HG02642 (cell line): ENCODE data around the gene LMF1.
"Not testable (repeated sequence)": the region's sequence is repeated elsewhere in the genome, so short reads cannot be mapped to it uniquely, and the experiment has no call there.

Source experiments
- ATAC-seq: cut with Tn5 transposase; IDR thresholded peaks from one replicate; pipeline ENCODE4 v1.9.1; 2021; ENCODE audit warnings: mild to moderate bottlenecking; ENCODE audit not compliant: unreplicated experiment, poor library complexity

LMF1 gene

GRCh38 chr16:840561-841454 is 130.0 kb downstream of the LMF1 start:
- ATAC-seq, result no peak

- no peak for ATAC-seq
Measured at GRCh38 chr16:839643-840408, 131.0 kb downstream of the LMF1 start.

DNA sequence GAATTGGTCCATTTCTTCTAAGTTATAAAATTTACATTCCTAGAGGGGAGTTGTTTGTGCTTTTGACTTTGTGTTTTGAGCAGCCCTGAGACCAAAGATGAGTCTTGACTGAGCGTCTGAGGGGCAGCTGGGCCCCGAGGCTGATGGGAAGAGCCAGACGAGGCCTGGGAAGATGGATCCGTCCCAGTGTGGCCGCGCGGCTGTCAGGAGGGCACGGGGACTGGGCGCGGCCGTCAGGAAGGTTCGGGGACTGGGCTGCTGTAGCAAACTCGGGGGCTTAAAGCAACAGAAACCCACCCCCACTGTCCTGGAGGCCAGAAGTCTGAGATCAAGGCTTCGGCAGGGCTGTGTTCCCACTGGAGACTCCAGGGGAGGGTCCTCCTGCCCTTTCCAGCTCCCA is 132.0 kb downstream of the LMF1 start:
- ATAC-seq, result no peak

DNA sequence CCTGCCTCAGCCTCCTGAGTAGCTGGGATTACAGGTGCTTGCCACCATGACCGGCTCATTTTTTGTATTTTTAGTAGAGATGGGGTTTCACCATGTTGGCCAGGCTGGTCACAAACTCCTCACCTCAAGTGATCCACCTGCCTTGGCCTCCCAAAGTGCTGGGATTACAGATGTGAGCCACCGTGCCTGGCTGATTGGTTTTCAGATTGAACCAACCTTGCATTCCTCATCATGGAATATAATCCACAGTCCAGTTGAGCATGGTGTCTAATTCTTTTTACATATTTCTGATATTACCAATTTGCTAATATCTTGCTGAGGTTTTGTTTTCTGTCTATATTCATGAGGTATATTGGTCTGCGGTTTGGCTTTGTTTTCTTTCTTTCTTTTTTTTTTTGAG is 134.0 kb downstream of the LMF1 start:
- ATAC-seq, result not testable (repeated sequence)

DNA sequence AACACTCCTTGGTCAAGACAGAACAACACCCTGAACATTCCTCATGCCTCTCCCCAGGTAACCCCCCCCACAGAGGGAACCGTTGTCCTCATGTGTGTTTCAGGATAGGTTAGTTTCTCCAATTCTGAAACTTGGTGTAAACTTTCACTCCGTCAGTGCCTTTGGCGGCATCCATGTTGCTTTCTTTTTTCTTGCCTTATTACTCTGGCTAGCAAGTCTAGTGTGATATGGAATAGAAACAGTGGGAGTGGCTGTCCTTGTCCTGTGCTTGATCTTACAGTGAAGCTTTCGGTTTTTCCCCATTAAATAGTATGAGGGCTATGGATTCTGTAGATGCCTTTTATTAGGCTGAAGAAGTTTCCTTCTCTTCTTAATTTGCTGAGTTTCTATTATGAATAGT is 134.6 kb downstream of the LMF1 start:
- ATAC-seq, result no peak

DNA sequence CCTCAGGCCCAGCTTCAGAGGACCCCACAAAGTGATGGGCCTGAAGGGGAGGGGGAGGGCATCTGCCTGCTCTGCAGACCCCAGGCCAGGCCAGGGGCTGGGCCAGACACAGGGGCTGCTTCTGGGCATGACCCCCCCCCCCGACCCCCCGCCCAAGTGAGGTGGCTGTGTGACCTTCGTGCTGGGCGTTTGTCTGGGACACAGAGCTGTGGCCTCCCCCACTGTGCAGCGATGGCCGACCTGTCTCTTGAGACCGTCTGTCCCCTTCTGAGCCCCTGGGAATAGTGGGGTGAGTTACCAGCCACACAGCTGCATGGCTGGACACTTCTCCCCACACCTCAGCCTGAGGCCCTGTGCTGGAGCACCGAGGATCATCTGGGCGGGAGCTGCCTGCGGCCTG is 135.4 kb downstream of the LMF1 start:
- no peak for ATAC-seq

- ATAC-seq, result no peak
Measured at GRCh38 chr16:833411-833810, 137.4 kb downstream of the LMF1 start.

GRCh38 chr16:832652-833336 is 138.0 kb downstream of the LMF1 start:
- no peak for ATAC-seq

DNA sequence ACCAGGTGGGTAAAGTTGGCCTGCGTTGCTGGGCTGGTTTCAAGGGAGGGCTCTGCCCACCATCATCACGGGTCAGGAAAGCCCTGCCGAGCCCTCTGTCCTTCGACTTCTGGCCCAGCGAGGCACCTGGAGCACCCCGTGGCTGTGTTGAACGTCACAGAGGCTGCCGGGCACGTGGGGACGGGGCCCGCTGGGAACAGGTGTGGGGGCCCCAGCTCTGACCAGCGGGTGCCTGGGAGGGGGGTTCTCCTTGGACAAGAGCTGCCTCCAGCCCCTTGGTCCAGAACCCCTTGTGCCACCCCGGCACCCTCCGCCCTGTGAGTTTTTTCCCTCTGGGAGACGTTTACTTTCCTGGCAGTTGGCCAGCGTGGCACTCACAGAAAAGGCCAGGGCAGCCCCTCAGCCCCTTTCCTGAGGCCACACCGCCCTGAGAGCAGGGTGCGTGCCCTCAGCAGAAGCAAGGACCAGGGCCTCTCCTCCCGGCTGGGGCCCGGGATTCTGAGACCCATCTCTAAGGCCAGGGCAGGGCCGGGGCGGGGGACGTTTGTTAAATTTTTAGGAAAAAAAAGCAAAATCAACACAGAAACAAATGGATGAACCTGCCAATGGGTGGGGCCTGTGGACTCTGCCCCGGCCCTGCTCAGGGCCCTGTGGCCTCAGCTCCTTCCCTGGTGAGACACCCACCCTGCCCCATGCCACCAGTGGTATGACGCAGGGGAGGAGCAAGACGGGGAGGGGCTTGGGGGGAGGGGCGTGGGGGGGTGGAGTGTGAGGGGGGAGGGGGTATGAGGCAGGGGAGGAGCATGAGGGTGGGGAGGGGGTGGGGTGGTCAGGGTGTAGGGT is 139.0 kb downstream of the LMF1 start:
- no peak for ATAC-seq

GRCh38 chr16:830871-831570 is 139.8 kb downstream of the LMF1 start:
- ATAC-seq, result no peak

- no peak for ATAC-seq
Measured at GRCh38 chr16:830107-830870, 140.5 kb downstream of the LMF1 start.

DNA sequence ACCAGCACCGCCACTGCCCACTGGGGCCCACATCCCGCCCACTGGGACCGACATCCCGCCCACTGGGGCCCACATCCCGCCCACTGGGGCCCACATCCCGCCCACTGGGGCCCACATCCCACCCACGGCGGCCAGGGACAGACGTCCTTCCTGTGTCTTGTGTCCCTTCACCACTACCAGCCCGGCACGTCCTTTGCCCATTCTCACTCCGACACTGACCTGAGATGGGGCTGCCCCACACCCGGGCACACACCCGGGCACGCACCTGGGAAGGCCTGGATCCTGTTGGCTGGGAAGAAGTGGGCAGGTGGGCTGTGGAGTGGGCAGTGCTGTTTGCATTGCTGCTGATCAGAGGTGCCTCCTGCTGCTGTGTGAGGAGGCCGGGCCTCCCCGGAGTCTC is 141.9 kb downstream of the LMF1 start:
- ATAC-seq, result no peak

DNA sequence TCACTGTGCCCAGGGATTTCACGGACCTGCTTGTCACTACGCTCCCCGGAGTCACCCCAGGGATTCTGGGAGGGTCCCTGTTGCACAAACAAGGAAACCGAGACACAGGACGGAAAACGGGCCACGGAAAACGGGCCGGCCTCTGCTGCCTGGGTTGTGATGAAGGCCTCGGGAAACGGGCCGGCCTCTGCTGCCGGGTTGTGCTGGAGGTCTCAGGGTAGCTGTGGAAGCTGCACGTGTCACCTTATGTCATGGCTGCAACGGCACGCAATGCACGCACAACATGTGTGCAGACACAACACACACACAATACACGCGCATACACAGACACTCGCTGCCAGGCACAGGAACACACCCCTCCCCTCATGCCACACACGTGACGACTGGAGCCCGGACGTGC is 143.3 kb downstream of the LMF1 start:
- ATAC-seq, result no peak

DNA sequence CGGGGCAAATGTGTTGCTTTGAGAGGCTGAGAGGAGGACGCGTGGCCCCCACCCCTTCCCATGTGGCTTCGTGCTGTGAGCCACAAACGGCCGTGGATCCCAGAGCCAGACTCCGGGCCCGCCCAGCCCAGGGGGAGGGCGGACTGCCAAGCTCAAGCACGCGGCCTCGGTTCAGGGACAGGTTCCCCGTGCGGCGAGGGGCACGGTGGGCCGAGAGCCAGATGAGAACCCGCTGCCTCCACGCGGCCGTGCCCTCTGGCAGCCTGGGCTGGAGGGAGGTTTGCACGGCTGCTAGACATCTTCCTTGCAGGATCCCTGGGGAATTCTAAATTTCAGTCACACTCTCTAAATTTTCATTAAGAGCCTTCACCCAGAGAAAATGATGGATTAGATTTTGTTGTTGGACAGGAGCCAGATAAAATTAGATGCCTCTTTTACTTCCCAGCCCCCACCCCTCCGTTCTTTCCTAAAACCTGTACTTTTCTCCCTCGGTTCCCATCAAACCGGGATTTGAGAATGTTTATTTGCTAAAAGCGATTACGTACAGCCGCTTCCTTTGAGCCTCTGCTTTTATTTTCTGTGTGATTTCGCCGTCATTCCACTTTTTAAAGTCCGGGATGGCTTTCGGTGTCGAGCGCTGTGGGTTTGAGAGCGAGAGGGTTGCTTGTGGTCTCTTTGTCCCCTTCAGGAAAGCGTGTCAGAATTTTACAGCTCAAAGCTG is 145.3 kb downstream of the LMF1 start:
- ATAC-seq, result no peak

- ATAC-seq, result no peak
Measured at GRCh38 chr16:824601-825000, 146.2 kb downstream of the LMF1 start.

DNA sequence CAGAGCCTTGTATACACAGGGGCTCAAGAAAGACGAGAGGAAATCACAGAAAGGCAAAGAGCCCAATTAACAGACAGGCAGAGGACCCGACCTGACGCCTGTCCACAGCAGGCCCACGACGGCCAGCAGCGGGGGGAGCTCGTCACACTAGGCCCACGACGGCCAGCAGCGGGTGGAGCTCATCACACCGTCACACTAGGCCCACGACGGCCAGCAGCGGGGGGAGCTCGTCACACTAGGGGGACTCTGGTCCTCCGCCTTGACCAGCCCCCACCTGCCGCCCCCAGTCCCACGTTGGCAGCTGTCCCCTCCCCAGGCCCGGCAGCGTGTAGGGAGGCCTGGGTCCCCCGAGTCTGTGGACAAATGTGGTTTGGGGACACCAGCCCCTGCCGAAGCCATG is 146.6 kb downstream of the LMF1 start:
- ATAC-seq, result no peak

GRCh38 chr16:822909-823297 is 147.9 kb downstream of the LMF1 start:
- no peak for ATAC-seq

DNA sequence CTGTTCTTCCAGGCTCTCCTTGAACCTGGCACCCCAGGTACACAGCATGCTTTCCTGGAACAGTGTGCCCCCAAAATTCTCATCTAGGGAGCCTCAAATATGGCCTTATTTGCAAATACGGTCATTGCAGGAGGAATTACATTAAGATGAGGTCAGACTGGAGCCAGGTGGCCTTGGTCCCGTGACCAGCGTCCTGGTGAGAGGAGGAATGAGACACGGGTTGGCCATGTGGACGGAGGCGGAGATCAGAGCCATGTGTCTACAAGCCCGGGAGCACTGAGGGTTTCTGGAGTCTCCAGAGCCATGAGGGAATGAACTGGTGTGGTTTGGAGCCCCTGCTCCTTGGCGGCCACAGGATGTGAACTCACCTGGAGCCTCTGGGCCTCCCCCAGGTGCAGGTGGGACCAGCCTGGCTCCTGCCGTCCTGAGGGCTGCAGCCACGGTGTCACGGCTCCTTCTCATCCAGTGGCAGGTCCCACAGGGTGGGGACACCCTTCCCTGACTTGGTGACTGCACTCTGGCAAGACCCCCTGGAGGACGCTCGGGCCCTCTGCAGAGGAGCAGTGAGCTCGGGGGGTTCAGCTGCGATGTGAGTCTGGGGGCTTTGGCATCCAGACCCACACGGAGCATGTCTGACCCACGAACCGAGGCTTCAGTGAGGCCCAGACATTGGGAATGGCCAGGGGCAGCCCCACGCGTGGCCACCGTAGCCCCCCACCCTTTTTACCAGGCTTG is 148.4 kb downstream of the LMF1 start:
- no peak for ATAC-seq
